NCI-H1417 (cell line): Measurements from ENCODE around the gene MSMO1.
"Not testable (repeated sequence)": the region's sequence is repeated elsewhere in the genome, so short reads cannot be mapped to it uniquely, and the experiment has no call there.

Experiments
- DNase-seq, 3 experiments: peaks; one replicate each; lab custom pipeline; 2025; lab: John Stamatoyannopoulos, UW

The MSMO1 gene

GRCh38 chr4:165324236-165324917 lies 3.1 kb upstream of the MSMO1 start:
- no peak for DNase-seq

- no peak for DNase-seq
Measured at GRCh38 chr4:165324918-165325304, 2.6 kb upstream of the MSMO1 start.

GRCh38 chr4:165325732-165326512 lies 1.5 kb upstream of the MSMO1 start:
- no peak for DNase-seq

- peak; percentile 54 to 87 (median 77) for DNase-seq
Measured at GRCh38 chr4:165326831-165327210, 648 bp upstream of the MSMO1 start.

GRCh38 chr4:165328101-165328425 lies 594 bp downstream of the MSMO1 start:
- no peak for DNase-seq

GRCh38 chr4:165328708-165329107 lies 1.2 kb downstream of the MSMO1 start:
- DNase-seq, result peak in 1 of 3 experiments; percentile 45

GRCh38 chr4:165330071-165330470 lies 2.6 kb downstream of the MSMO1 start:
- no peak for DNase-seq

GRCh38 chr4:165330666-165331065 lies 3.2 kb downstream of the MSMO1 start:
- no peak for DNase-seq

- DNase-seq, result no peak
Measured at GRCh38 chr4:165331359-165331758, 3.9 kb downstream of the MSMO1 start.

GRCh38 chr4:165331823-165332222 lies 4.4 kb downstream of the MSMO1 start:
- DNase-seq, result no peak

GRCh38 chr4:165332502-165332901 lies 5.0 kb downstream of the MSMO1 start:
- no peak for DNase-seq

GRCh38 chr4:165335163-165335703 lies 7.8 kb downstream of the MSMO1 start:
- DNase-seq, result no peak

GRCh38 chr4:165336743-165337142 lies 9.3 kb downstream of the MSMO1 start:
- no peak for DNase-seq

- not testable (repeated sequence) for DNase-seq
Measured at GRCh38 chr4:165342340-165342739, 14.9 kb downstream of the MSMO1 start.

- DNase-seq, result peak; percentile 16 to 71 (median 35)
Measured at GRCh38 chr4:165343353-165344191, 16.1 kb downstream of the MSMO1 start.

- peak in 2 of 3 experiments; percentile 8 to 27 for DNase-seq
Measured at GRCh38 chr4:165345666-165346417, 18.4 kb downstream of the MSMO1 start.

GRCh38 chr4:165347647-165348569 lies 20.4 kb downstream of the MSMO1 start:
- no peak for DNase-seq

- DNase-seq, result no peak
Measured at GRCh38 chr4:165351359-165352130, 24.1 kb downstream of the MSMO1 start.

GRCh38 chr4:165355900-165356300 lies 28.4 kb downstream of the MSMO1 start:
- peak; percentile 40 to 83 (median 60) for DNase-seq

GRCh38 chr4:165359506-165359905 lies 32.0 kb downstream of the MSMO1 start:
- no peak for DNase-seq
